ENCODE results near the gene DNAJC5G.

DNA sequence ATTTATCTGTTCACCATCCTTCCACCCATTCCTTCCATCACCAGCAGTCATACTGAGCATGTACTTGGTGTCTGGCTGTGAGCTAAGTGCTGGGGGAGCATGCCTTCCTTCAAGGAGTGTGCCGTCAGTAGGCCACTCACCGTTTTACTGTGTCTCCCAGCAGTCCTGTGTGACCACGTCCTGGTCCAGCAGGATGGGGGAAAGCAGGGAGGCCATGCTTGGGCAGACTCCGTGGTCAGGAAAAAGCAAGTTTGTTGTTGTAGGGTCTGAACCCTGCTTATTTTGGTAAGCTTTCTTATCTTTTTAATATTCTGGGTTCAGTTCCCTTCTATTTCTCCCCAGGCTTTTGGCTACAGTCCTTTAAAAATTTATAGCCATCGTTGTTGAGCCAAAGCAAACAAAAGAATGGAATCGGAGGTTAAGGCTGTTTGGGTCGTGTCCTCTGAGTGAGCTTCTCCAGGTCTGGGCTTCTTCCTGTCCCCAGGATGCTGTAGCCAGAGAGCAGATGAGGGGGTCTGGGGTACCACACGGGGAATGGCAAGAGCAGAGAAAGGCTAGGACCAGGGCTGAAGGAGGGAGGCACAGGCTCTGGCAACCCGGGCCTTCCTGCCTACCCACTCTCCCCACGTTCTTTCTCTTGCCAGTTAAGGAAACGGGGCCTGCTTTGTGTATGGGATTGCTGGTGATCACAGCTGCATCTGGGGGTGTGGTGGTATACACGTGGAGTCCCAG lies 25.9 kb upstream of the DNAJC5G start:
- no peak for TF ChIP-seq ZNF292 (tag by site-specific recombination; IDR thresholded peaks at IDR 0.05; ENCODE audit: borderline replicate concordance, low read depth)
- TF ChIP-seq, protein P1, sequence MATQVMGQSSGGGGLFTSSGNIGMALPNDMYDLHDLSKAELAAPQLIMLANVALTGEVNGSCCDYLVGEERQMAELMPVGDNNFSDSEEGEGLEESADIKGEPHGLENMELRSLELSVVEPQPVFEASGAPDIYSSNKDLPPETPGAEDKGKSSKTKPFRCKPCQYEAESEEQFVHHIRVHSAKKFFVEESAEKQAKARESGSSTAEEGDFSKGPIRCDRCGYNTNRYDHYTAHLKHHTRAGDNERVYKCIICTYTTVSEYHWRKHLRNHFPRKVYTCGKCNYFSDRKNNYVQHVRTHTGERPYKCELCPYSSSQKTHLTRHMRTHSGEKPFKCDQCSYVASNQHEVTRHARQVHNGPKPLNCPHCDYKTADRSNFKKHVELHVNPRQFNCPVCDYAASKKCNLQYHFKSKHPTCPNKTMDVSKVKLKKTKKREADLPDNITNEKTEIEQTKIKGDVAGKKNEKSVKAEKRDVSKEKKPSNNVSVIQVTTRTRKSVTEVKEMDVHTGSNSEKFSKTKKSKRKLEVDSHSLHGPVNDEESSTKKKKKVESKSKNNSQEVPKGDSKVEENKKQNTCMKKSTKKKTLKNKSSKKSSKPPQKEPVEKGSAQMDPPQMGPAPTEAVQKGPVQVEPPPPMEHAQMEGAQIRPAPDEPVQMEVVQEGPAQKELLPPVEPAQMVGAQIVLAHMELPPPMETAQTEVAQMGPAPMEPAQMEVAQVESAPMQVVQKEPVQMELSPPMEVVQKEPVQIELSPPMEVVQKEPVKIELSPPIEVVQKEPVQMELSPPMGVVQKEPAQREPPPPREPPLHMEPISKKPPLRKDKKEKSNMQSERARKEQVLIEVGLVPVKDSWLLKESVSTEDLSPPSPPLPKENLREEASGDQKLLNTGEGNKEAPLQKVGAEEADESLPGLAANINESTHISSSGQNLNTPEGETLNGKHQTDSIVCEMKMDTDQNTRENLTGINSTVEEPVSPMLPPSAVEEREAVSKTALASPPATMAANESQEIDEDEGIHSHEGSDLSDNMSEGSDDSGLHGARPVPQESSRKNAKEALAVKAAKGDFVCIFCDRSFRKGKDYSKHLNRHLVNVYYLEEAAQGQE (tag by site-specific recombination; IDR thresholded peaks at IDR 0.05): no peak
- TF ChIP-seq, protein P2, sequence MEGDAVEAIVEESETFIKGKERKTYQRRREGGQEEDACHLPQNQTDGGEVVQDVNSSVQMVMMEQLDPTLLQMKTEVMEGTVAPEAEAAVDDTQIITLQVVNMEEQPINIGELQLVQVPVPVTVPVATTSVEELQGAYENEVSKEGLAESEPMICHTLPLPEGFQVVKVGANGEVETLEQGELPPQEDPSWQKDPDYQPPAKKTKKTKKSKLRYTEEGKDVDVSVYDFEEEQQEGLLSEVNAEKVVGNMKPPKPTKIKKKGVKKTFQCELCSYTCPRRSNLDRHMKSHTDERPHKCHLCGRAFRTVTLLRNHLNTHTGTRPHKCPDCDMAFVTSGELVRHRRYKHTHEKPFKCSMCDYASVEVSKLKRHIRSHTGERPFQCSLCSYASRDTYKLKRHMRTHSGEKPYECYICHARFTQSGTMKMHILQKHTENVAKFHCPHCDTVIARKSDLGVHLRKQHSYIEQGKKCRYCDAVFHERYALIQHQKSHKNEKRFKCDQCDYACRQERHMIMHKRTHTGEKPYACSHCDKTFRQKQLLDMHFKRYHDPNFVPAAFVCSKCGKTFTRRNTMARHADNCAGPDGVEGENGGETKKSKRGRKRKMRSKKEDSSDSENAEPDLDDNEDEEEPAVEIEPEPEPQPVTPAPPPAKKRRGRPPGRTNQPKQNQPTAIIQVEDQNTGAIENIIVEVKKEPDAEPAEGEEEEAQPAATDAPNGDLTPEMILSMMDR (tag by site-specific recombination; IDR thresholded peaks at IDR 0.05): no peak
- TF ChIP-seq ZNF830 (tag by site-specific recombination; IDR thresholded peaks at IDR 0.05; ENCODE audit: low read depth): no peak
- TF ChIP-seq, protein P3, sequence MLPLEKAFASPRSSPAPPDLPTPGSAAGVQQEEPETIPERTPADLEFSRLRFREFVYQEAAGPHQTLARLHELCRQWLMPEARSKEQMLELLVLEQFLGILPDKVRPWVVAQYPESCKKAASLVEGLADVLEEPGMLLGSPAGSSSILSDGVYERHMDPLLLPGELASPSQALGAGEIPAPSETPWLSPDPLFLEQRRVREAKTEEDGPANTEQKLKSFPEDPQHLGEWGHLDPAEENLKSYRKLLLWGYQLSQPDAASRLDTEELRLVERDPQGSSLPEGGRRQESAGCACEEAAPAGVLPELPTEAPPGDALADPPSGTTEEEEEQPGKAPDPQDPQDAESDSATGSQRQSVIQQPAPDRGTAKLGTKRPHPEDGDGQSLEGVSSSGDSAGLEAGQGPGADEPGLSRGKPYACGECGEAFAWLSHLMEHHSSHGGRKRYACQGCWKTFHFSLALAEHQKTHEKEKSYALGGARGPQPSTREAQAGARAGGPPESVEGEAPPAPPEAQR (tag by site-specific recombination; IDR thresholded peaks at IDR 0.05): no peak
- TF ChIP-seq SCRT2 (tag by site-specific recombination; IDR thresholded peaks at IDR 0.05): no peak
- no peak for TF ChIP-seq KLF1 (tag by site-specific recombination; IDR thresholded peaks at IDR 0.05)
- TF ChIP-seq ZSCAN23 (tag by site-specific recombination; IDR thresholded peaks at IDR 0.05): no peak
- TF ChIP-seq, protein P4, sequence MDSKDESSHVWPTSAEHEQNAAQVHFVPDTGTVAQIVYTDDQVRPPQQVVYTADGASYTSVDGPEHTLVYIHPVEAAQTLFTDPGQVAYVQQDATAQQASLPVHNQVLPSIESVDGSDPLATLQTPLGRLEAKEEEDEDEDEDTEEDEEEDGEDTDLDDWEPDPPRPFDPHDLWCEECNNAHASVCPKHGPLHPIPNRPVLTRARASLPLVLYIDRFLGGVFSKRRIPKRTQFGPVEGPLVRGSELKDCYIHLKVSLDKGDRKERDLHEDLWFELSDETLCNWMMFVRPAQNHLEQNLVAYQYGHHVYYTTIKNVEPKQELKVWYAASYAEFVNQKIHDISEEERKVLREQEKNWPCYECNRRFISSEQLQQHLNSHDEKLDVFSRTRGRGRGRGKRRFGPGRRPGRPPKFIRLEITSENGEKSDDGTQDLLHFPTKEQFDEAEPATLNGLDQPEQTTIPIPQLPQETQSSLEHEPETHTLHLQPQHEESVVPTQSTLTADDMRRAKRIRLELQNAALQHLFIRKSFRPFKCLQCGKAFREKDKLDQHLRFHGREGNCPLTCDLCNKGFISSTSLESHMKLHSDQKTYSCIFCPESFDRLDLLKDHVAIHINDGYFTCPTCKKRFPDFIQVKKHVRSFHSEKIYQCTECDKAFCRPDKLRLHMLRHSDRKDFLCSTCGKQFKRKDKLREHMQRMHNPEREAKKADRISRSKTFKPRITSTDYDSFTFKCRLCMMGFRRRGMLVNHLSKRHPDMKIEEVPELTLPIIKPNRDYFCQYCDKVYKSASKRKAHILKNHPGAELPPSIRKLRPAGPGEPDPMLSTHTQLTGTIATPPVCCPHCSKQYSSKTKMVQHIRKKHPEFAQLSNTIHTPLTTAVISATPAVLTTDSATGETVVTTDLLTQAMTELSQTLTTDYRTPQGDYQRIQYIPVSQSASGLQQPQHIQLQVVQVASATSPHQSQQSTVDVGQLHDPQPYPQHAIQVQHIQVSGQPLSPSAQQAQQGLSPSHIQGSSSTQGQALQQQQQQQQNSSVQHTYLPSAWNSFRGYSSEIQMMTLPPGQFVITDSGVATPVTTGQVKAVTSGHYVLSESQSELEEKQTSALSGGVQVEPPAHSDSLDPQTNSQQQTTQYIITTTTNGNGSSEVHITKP (tag by site-specific recombination; IDR thresholded peaks at IDR 0.05): no peak
- TF ChIP-seq ZNF791 (tag by site-specific recombination; IDR thresholded peaks at IDR 0.05): no peak
- TF ChIP-seq ZNF670 (tag by site-specific recombination; IDR thresholded peaks at IDR 0.05; ENCODE audit: low read depth): no peak
- no peak for TF ChIP-seq ZNF324 (tag by site-specific recombination; IDR thresholded peaks at IDR 0.05)
- TF ChIP-seq ZBTB17 (tag by site-specific recombination; IDR thresholded peaks at IDR 0.05): no peak
- no peak for TF ChIP-seq ZNF610 (tag by site-specific recombination; IDR thresholded peaks at IDR 0.05; ENCODE audit: borderline replicate concordance)

All from HEK293 (cell line).